ENCODE data around the gene NR3C2.

Gene NR3C2

GRCh38 chr4:148293571-148293970 lies 148.6 kb downstream of the NR3C2 start:
- no peak overlapping the region for H3K4me3 ChIP-seq (ENCODE audit: low read depth, low read length)
- WGBS (ENCODE audit: extremely low coverage, insufficient coverage, insufficient read length), result no CpG with 5 or more reads among the region's 1 CpG
- no peak overlapping the region for H3K18ac ChIP-seq (ENCODE audit: low read length)
- H2AK5ac ChIP-seq (ENCODE audit: low read length), result no peak overlapping the region
- no peak overlapping the region for H4K91ac ChIP-seq (ENCODE audit: low read depth, low read length)
- no peaks in the 10 kb centered on the region for H3K36me3 ChIP-seq (ENCODE audit: control insufficient read depth in 1 of 2, insufficient read depth in 2 of 2, low read length in 2 of 2)
- no peaks in the 10 kb centered on the region for H3K4me1 ChIP-seq (ENCODE audit: control insufficient read depth in 1 of 2, insufficient read depth in 2 of 2, low read length in 2 of 2)
- H3K79me2 ChIP-seq (ENCODE audit: control insufficient read depth, insufficient read depth, low read length, poor library complexity), result no peaks in the 10 kb centered on the region
- no peak overlapping the region for H2BK120ac ChIP-seq (ENCODE audit: insufficient read depth, low read length, poor library complexity)
- H2BK5ac ChIP-seq (ENCODE audit: low read depth, low read length, poor library complexity), result no peak overlapping the region
- H3K9ac ChIP-seq (ENCODE audit: low read length), result no peak overlapping the region
- H3K4me2 ChIP-seq (ENCODE audit: low read length), result no peak overlapping the region
- no peak overlapping the region for H2AFZ ChIP-seq (ENCODE audit: insufficient read depth, low read length, poor library complexity)
- no peak overlapping the region for H3K14ac ChIP-seq (ENCODE audit: low read length)
- no peak overlapping the region for H4K8ac ChIP-seq (ENCODE audit: low read depth, low read length)
- H2BK12ac ChIP-seq (ENCODE audit: low read length), result no peak overlapping the region
- H3K23ac ChIP-seq (ENCODE audit: low read length), result no peak overlapping the region
- H3K79me1 ChIP-seq (ENCODE audit: low read length), result no peaks in the 10 kb centered on the region
- no peak for DNase-seq
- H3K4ac ChIP-seq (ENCODE audit: low read depth, low read length), result no peak overlapping the region
- H3K27ac ChIP-seq (ENCODE audit: low read depth, low read length), result no peak overlapping the region
- no peak overlapping the region for H4K12ac ChIP-seq (ENCODE audit: low read depth, low read length)
- H3K9me3 ChIP-seq (ENCODE audit: insufficient read depth, low read depth, low read length), result no peaks in the 10 kb centered on the region
- no peaks in the 10 kb centered on the region for H3K27me3 ChIP-seq (ENCODE audit: insufficient read depth, low read length)

- no CpG with 5 or more reads among the region's 1 CpG for WGBS (ENCODE audit: extremely low coverage, insufficient coverage, insufficient read length)
- H4K91ac ChIP-seq (ENCODE audit: low read depth, low read length), result no peak overlapping the region
- no peak overlapping the region for H3K9ac ChIP-seq (ENCODE audit: low read length)
- no peak overlapping the region for H3K23ac ChIP-seq (ENCODE audit: low read length)
- no peak for DNase-seq
- H2BK120ac ChIP-seq (ENCODE audit: insufficient read depth, low read length, poor library complexity), result no peak overlapping the region
- no peak overlapping the region for H3K27ac ChIP-seq (ENCODE audit: low read depth, low read length)
- H2AFZ ChIP-seq (ENCODE audit: insufficient read depth, low read length, poor library complexity), result no peak overlapping the region
- no peak overlapping the region for H4K8ac ChIP-seq (ENCODE audit: low read depth, low read length)
- H3K79me2 ChIP-seq (ENCODE audit: control insufficient read depth, insufficient read depth, low read length, poor library complexity), result no peaks in the 10 kb centered on the region
- no peak overlapping the region for H3K18ac ChIP-seq (ENCODE audit: low read length)
- no peaks in the 10 kb centered on the region for H3K27me3 ChIP-seq (ENCODE audit: insufficient read depth, low read length)
- no peak overlapping the region for H3K4me3 ChIP-seq (ENCODE audit: low read depth, low read length)
- H4K12ac ChIP-seq (ENCODE audit: low read depth, low read length), result no peak overlapping the region
- H3K14ac ChIP-seq (ENCODE audit: low read length), result no peak overlapping the region
- no peak overlapping the region for H3K4me2 ChIP-seq (ENCODE audit: low read length)
- H3K79me1 ChIP-seq (ENCODE audit: low read length), result no peaks in the 10 kb centered on the region
- H2AK5ac ChIP-seq (ENCODE audit: low read length), result no peak overlapping the region
- H3K4ac ChIP-seq (ENCODE audit: low read depth, low read length), result no peak overlapping the region
- H3K9me3 ChIP-seq (ENCODE audit: insufficient read depth, low read depth, low read length), result no peaks in the 10 kb centered on the region
- H3K4me1 ChIP-seq (ENCODE audit: control insufficient read depth in 1 of 2, insufficient read depth in 2 of 2, low read length in 2 of 2), result no peaks in the 10 kb centered on the region
- no peak overlapping the region for H2BK12ac ChIP-seq (ENCODE audit: low read length)
- H3K36me3 ChIP-seq (ENCODE audit: control insufficient read depth in 1 of 2, insufficient read depth in 2 of 2, low read length in 2 of 2), result no peaks in the 10 kb centered on the region
- H2BK5ac ChIP-seq (ENCODE audit: low read depth, low read length, poor library complexity), result no peak overlapping the region
Observed at GRCh38 chr4:148292686-148293085, 149.5 kb downstream of the NR3C2 start.

- Histone ChIP-seq H4K8ac (ENCODE audit: low read depth, low read length) (no peak overlapping the region), H4K91ac (ENCODE audit: low read depth, low read length) (no peak overlapping the region), H3K36me3 (ENCODE audit: control insufficient read depth in 1 of 2, insufficient read depth in 2 of 2, low read length in 2 of 2) (no peaks in the 10 kb centered on the region), H3K4me2 (ENCODE audit: low read length) (no peak overlapping the region), H3K9me3 (ENCODE audit: insufficient read depth, low read depth, low read length) (no peaks in the 10 kb centered on the region), H3K23ac (ENCODE audit: low read length) (no peak overlapping the region), H3K4me1 (ENCODE audit: control insufficient read depth in 1 of 2, insufficient read depth in 2 of 2, low read length in 2 of 2) (no peaks in the 10 kb centered on the region), H3K79me1 (ENCODE audit: low read length) (no peaks in the 10 kb centered on the region), H3K4ac (ENCODE audit: low read depth, low read length) (no peak overlapping the region), H3K79me2 (ENCODE audit: control insufficient read depth, insufficient read depth, low read length, poor library complexity) (no peaks in the 10 kb centered on the region), H3K27ac (ENCODE audit: low read depth, low read length) (no peak overlapping the region), H3K27me3 (ENCODE audit: insufficient read depth, low read length) (no peaks in the 10 kb centered on the region), H2AFZ (ENCODE audit: insufficient read depth, low read length, poor library complexity) (no peak overlapping the region), H2BK5ac (ENCODE audit: low read depth, low read length, poor library complexity) (no peak overlapping the region), H3K4me3 (ENCODE audit: low read depth, low read length) (no peak overlapping the region), H3K9ac (ENCODE audit: low read length) (no peak overlapping the region), H3K18ac (ENCODE audit: low read length) (no peak overlapping the region), H2AK5ac (ENCODE audit: low read length) (no peak overlapping the region), H2BK12ac (ENCODE audit: low read length) (no peak overlapping the region), H4K12ac (ENCODE audit: low read depth, low read length) (no peak overlapping the region), H2BK120ac (ENCODE audit: insufficient read depth, low read length, poor library complexity) (no peak overlapping the region), H3K14ac (ENCODE audit: low read length) (no peak overlapping the region)
- no CpG with 5 or more reads among the region's 4 CpGs for WGBS (ENCODE audit: extremely low coverage, insufficient coverage, insufficient read length)
- DNase-seq, result no peak
Observed at GRCh38 chr4:148289740-148290139, 152.5 kb downstream of the NR3C2 start.

DNA sequence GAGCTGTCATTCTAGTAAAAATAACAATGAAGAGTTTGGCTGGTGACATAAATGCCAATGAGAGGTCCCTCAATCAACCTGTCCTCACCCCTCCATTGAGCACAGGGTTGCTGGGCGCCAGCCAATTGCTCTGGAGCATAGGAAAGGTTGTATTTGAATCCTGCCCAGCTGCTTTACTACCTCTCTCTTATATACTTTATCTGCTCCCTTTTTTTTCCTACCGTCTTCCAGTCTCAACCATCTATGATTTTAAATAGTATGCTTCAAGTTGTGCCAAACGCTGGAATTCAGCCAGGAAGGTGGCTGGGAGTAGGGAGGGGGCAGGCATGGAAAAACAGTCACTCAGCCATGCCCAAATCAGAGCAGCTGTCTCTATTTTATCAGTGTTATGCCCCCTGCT lies 153.8 kb downstream of the NR3C2 start:
- H4K91ac ChIP-seq (ENCODE audit: low read depth, low read length), result no peak overlapping the region
- H3K9me3 ChIP-seq (ENCODE audit: insufficient read depth, low read depth, low read length), result no peaks in the 10 kb centered on the region
- WGBS (ENCODE audit: extremely low coverage, insufficient coverage, insufficient read length), result no CpG with 5 or more reads among the region's 3 CpGs
- no peak for DNase-seq
- H3K27ac ChIP-seq (ENCODE audit: low read depth, low read length), result no peak overlapping the region
- H2BK120ac ChIP-seq (ENCODE audit: insufficient read depth, low read length, poor library complexity), result no peak overlapping the region
- H3K27me3 ChIP-seq (ENCODE audit: insufficient read depth, low read length), result no peaks in the 10 kb centered on the region
- no peak overlapping the region for H3K14ac ChIP-seq (ENCODE audit: low read length)
- H4K12ac ChIP-seq (ENCODE audit: low read depth, low read length), result no peak overlapping the region
- no peaks in the 10 kb centered on the region for H3K79me2 ChIP-seq (ENCODE audit: control insufficient read depth, insufficient read depth, low read length, poor library complexity)
- H3K23ac ChIP-seq (ENCODE audit: low read length), result no peak overlapping the region
- no peak overlapping the region for H4K8ac ChIP-seq (ENCODE audit: low read depth, low read length)
- no peak overlapping the region for H2BK12ac ChIP-seq (ENCODE audit: low read length)
- no peak overlapping the region for H2BK5ac ChIP-seq (ENCODE audit: low read depth, low read length, poor library complexity)
- no peak overlapping the region for H3K4me3 ChIP-seq (ENCODE audit: low read depth, low read length)
- no peak overlapping the region for H3K9ac ChIP-seq (ENCODE audit: low read length)
- no peaks in the 10 kb centered on the region for H3K36me3 ChIP-seq (ENCODE audit: control insufficient read depth in 1 of 2, insufficient read depth in 2 of 2, low read length in 2 of 2)
- no peak overlapping the region for H2AK5ac ChIP-seq (ENCODE audit: low read length)
- H3K4ac ChIP-seq (ENCODE audit: low read depth, low read length), result no peak overlapping the region
- H3K4me2 ChIP-seq (ENCODE audit: low read length), result no peak overlapping the region
- H3K4me1 ChIP-seq (ENCODE audit: control insufficient read depth in 1 of 2, insufficient read depth in 2 of 2, low read length in 2 of 2), result no peaks in the 10 kb centered on the region
- no peak overlapping the region for H3K18ac ChIP-seq (ENCODE audit: low read length)
- H3K79me1 ChIP-seq (ENCODE audit: low read length), result no peaks in the 10 kb centered on the region
- no peak overlapping the region for H2AFZ ChIP-seq (ENCODE audit: insufficient read depth, low read length, poor library complexity)
